GM12865 (cell line): ENCODE data around the gene DELE1.

Source experiments
- DNase-seq: peaks from one replicate; pipeline ENCODE4 v3.0.0; 2010; ENCODE audit warnings: low read depth
- H3K4me3 ChIP-seq: 2 replicates; pipeline ENCODE4 v1.5.1; 2011; ENCODE audit warnings: mild to moderate bottlenecking, low read depth, low read length, control low read depth
- CTCF ChIP-seq: IDR thresholded peaks from 2 replicates; pipeline ENCODE4 v1.5.1; 2011; ENCODE audit warnings: low read length, control low read depth, low read depth, inconsistent platforms; ENCODE audit not compliant: insufficient read depth; ENCODE audit errors: missing control alignments

Gene DELE1

GRCh38 chr5:141877356-141878185 lies 46.1 kb upstream of the DELE1 start:
- no peak overlapping the region for H3K4me3 ChIP-seq
- no peak for TF ChIP-seq CTCF
- DNase-seq = no peak

- DNase-seq = no peak
- H3K4me3 ChIP-seq = no peak within 1 kb of the TSS
- no peak for TF ChIP-seq CTCF
These were observed 45.4 kb upstream of the DELE1 start, which contains the start of gene PCDH1 for GRCh38 chr5:141878186-141878710. TSS of gene PCDH1 (minus strand) at chr5:141878410. CDS start at chr5:141878262, 148 bp downstream.

GRCh38 chr5:141878711-141879425 lies 44.8 kb upstream of the DELE1 start:
- peak; percentile 92 for DNase-seq
- no peak overlapping the region for H3K4me3 ChIP-seq
- peak; percentile 98 for TF ChIP-seq CTCF

GRCh38 chr5:141879426-141879759 lies 44.3 kb upstream of the DELE1 start:
- no peak for DNase-seq
- TF ChIP-seq CTCF = no peak
- no peak overlapping the region for H3K4me3 ChIP-seq

GRCh38 chr5:141879941-141880738 lies 43.5 kb upstream of the DELE1 start:
- no peak for DNase-seq
- H3K4me3 ChIP-seq = no peak overlapping the region

More at GRCh38 chr5:141879941-141880738, 43.5 kb upstream of the DELE1 start:
- TF ChIP-seq CTCF = no peak
